ENCODE results near the gene RBM14.
"Not testable (repeated sequence)": the region's sequence is repeated elsewhere in the genome, so short reads cannot be mapped to it uniquely, and the experiment has no call there.

The RBM14 gene

DNA sequence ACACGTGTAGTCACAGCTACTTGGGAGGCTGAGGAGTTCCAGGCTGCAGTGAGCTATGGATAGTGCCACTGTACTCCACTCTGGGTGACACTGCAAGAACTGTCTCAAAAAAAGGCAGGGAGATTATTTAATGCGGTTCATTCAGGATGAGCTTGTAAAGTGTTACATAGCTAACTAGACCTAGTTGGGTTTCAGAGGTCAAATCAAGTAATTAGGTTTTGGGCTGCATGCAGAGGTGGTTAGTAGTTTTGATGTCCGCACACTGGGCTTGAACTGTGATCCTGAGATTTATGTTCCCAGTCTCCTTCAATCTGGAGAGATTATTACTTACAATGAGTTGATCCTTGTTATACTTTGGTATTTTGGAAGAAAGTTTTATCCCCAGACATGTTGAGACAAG lies 20.0 kb downstream of the RBM14 start:
- Histone ChIP-seq H3K4me3 (ENCODE audit: extremely low read depth, insufficient read depth, low read length, poor library complexity, severe bottlenecking) (no peak overlapping the region), H3K4me1 (ENCODE audit: control insufficient read depth, insufficient read depth, low read length, poor library complexity, severe bottlenecking) (peaks cover 25% of the 10 kb centered on the region), H3K9me3 (ENCODE audit: control insufficient read depth, low read length) (no peaks in the 10 kb centered on the region), H3K36me3 (ENCODE audit: control insufficient read depth, insufficient read depth, low read length) (peaks cover 68% of the 10 kb centered on the region), H3K27ac (ENCODE audit: low read depth, low read length, severe bottlenecking) (peak overlapping the region; percentile 0)
- 100% methylated on average over 3 of the region's 3 CpGs for WGBS, 2 experiments (ENCODE audit: insufficient coverage in 2 of 2)

DNA sequence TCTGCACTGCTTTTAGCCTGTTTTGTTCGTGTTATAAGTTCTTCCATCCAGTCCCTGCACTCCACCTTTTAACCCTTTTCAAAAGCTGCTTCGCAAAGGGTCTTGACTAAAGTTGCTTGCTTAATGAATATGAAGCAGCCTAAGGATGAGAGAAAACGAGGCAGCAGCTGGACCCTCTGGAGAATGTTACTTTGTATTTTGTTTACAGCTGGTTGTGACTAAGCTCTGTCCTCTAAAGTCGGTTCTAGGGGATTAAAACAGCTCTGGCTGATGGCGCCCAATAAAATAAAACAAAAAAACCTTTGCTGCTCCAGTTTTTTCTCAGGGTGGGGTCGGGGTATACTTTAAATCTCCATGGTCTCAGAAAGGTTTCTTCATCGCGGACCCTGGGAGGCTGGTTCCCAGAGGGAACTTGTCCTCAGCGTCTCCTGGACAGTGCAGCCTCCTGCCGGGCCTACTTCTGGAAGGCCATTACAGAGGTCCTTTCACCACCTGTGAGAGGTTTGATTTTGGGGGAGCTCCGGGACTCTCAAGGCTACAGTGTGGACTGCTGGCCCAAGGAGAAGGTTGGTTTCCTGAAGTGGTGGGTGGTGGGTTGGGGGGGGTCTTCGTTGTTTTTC lies 21.2 kb downstream of the RBM14 start:
- Histone ChIP-seq H3K4me3 (ENCODE audit: extremely low read depth, insufficient read depth, low read length, poor library complexity, severe bottlenecking) (peak overlapping the region; percentile 96), H3K36me3 (ENCODE audit: control insufficient read depth, insufficient read depth, low read length) (peaks cover 67% of the 10 kb centered on the region)
- WGBS, 2 experiments (ENCODE audit: insufficient coverage in 2 of 2): 52 to 61% methylated on average over 7 to 8 of the region's 12 CpGs

DNA sequence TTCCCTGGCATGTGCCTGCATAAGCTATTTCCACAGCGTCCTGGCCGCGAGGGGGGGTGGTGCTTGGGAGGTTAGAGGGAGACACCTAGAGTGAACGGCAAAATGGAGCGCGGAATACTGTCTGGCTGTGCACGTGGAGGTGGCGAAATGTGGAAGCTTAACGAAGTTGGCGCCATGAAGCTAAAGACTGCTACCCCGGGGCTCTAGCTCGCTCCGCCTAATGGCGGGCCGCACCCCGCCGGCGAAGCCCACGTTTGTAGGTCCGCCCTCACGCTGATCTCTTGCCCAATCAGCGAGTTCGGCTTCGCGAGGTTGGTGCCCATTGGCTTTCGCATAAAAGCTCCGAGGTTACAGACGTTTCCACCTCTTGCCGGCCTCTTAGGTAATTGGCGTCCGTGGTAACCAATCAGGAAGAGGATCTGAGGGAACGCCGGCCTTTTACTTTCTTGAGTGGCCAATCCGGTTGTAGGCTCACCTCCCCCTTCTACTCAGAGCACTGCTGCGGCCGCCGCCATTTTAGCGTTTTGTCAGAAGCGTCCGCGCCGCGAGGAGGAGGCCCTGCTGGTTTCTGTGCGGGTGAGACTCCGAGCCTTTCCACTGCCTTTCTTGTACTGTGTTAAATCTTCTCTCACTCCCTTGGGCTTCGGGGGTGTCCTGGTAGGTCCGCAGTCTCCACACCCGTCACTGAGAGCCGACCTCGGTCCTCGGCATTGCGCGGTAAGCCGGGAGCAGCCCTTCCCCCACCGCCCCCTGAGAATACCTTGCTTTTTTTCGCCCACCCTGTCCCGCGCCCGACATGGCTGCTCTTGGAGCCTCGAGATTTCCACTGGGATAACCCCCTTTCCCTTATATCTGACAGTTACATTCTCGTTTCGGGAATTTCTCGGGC lies 22.0 kb downstream of the RBM14 start, which contains the start of gene RBM4:
TSS of gene RBM4 (plus strand) at position 527 of the 889 bp plus-strand sequence. CDS start 1,009 bp downstream, outside the sequence.
- peak within 1 kb of the TSS; percentile 96 for H3K4me3 ChIP-seq (ENCODE audit: extremely low read depth, insufficient read depth, low read length, poor library complexity, severe bottlenecking)
- H3K27ac ChIP-seq (ENCODE audit: low read depth, low read length, severe bottlenecking): peak within 1 kb of the TSS; percentile 96
- WGBS, 2 experiments (ENCODE audit: insufficient coverage in 2 of 2): 0% methylated on average over 50 to 62 of the region's 63 CpGs
- H3K9me3 ChIP-seq (ENCODE audit: control insufficient read depth, low read length): no peaks in the 10 kb centered on the region
- H3K36me3 ChIP-seq (ENCODE audit: control insufficient read depth, insufficient read depth, low read length): peaks cover 67% of the 10 kb centered on the region
- peaks cover 28% of the 10 kb centered on the region for H3K4me1 ChIP-seq (ENCODE audit: control insufficient read depth, insufficient read depth, low read length, poor library complexity, severe bottlenecking)

More for the DNA sequence above, 21.2 kb downstream of the RBM14 start:
- Histone ChIP-seq H3K4me1 (ENCODE audit: control insufficient read depth, insufficient read depth, low read length, poor library complexity, severe bottlenecking) (peaks cover 28% of the 10 kb centered on the region), H3K27ac (ENCODE audit: low read depth, low read length, severe bottlenecking) (peak overlapping the region; percentile 85), H3K9me3 (ENCODE audit: control insufficient read depth, low read length) (no peaks in the 10 kb centered on the region)

DNA sequence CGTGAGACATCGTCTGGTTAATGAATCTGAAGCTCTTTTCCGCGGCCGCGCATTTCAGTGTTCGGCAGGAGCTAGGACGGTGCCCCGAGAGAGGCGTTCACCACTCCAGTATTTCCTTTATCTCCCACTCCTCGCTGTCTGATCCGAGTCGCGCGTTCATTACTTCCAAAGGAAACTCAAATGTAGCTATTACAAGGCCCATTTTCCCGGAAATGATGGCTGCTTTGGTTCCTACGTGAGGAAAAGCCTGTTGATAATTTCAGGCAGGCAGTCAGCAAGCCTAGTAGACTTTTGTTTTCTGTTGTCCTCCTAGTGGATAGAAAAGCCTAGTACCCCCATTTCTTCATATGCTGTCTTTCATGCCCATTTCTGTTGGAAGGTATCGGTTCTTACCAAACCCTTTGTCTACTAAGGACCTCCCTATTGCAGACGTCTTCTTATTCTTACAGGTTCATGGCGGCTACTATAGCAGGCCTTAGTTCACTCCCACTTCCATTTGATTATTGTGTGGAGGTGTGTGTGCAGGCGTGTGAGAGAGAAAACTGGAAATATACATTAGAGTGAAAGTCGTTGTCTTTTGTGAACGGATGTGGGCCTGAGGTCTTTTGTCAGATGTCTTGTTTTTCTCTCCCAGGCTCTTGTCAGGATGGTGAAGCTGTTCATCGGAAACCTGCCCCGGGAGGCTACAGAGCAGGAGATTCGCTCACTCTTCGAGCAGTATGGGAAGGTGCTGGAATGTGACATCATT lies 22.8 kb downstream of the RBM14 start:
- WGBS, 2 experiments (ENCODE audit: insufficient coverage in 2 of 2): 0 to 1% methylated on average over 19 to 20 of the region's 27 CpGs
- Histone ChIP-seq H3K9me3 (ENCODE audit: control insufficient read depth, low read length) (no peaks in the 10 kb centered on the region), H3K4me1 (ENCODE audit: control insufficient read depth, insufficient read depth, low read length, poor library complexity, severe bottlenecking) (peaks cover 28% of the 10 kb centered on the region), H3K36me3 (ENCODE audit: control insufficient read depth, insufficient read depth, low read length) (peaks cover 67% of the 10 kb centered on the region), H3K27ac (ENCODE audit: low read depth, low read length, severe bottlenecking) (peak overlapping the region; percentile 96), H3K4me3 (ENCODE audit: extremely low read depth, insufficient read depth, low read length, poor library complexity, severe bottlenecking) (peak overlapping the region; percentile 96)

DNA sequence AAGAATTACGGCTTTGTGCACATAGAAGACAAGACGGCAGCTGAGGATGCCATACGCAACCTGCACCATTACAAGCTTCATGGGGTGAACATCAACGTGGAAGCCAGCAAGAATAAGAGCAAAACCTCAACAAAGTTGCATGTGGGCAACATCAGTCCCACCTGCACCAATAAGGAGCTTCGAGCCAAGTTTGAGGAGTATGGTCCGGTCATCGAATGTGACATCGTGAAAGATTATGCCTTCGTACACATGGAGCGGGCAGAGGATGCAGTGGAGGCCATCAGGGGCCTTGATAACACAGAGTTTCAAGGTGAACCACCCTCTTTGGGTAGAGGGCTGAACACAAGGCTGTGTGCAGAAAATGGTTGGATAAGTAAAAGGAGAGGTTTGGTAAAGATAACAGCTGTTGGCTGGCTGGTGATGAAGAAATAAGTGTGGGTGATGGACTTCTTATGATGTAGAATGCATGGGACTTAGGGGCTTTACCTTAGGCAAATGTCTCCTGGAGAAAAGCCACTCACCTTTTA lies 23.4 kb downstream of the RBM14 start:
- not testable (repeated sequence) for H3K27ac ChIP-seq (ENCODE audit: low read depth, low read length, severe bottlenecking); H3K9me3 ChIP-seq (ENCODE audit: control insufficient read depth, low read length)
- WGBS, 2 experiments (ENCODE audit: insufficient coverage in 2 of 2): 85 to 88% methylated on average over 7 of the region's 10 CpGs
- Histone ChIP-seq H3K36me3 (ENCODE audit: control insufficient read depth, insufficient read depth, low read length) (peaks cover 68% of the 10 kb centered on the region), H3K4me3 (ENCODE audit: extremely low read depth, insufficient read depth, low read length, poor library complexity, severe bottlenecking) (peak overlapping the region; percentile 96), H3K4me1 (ENCODE audit: control insufficient read depth, insufficient read depth, low read length, poor library complexity, severe bottlenecking) (peaks cover 28% of the 10 kb centered on the region)

DNA sequence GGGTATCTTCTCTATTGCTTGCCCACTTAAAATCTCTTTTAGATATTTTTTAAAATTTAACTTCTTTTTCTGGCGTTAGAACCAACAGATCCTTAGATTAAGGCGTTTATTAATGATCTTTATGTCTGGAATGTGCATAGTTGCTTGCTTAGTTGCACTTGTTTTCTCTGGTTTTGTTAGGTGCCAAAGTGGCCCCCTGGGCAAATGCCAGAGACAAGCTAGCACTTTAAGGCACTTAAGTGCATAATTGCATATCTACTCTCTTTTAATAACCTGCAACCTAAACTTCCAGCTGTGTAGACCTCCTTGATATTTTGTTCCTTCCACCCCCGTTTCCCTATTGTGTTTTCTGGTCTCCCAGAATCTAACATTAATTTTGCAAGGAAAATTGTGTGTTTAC lies 25.4 kb downstream of the RBM14 start:
- Histone ChIP-seq H3K36me3 (ENCODE audit: control insufficient read depth, insufficient read depth, low read length) (peaks cover 74% of the 10 kb centered on the region), H3K9me3 (ENCODE audit: control insufficient read depth, low read length) (no peaks in the 10 kb centered on the region), H3K27ac (ENCODE audit: low read depth, low read length, severe bottlenecking) (no peak overlapping the region), H3K4me3 (ENCODE audit: extremely low read depth, insufficient read depth, low read length, poor library complexity, severe bottlenecking) (peak overlapping the region; percentile 96), H3K4me1 (ENCODE audit: control insufficient read depth, insufficient read depth, low read length, poor library complexity, severe bottlenecking) (peaks cover 28% of the 10 kb centered on the region)
- WGBS, 2 experiments (ENCODE audit: insufficient coverage in 2 of 2): 40 to 80% methylated on average over 1 of the region's 3 CpGs

DNA sequence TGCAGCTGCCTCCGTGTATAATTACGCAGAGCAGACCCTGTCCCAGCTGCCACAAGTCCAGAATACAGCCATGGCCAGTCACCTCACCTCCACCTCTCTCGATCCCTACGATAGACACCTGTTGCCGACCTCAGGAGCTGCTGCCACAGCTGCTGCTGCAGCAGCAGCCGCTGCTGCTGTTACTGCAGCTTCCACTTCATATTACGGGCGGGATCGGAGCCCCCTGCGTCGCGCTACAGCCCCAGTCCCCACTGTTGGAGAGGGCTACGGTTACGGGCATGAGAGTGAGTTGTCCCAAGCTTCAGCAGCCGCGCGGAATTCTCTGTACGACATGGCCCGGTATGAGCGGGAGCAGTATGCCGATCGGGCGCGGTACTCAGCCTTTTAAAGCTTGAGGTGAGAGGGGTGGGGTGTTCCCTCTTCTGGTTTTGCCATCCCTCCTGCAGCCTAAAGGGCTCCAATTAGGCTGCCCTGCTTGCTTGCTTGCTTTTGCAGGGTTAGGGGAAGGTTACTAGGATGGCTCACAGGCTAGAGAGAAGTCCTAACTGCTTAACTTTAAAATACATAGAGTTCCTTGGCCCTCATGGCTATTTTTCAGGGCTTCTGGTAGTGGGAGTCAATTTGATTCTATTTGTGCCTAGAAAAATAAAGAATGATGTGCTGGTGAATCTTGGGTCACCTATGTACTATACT lies 27.5 kb downstream of the RBM14 start:
- Histone ChIP-seq H3K36me3 (ENCODE audit: control insufficient read depth, insufficient read depth, low read length) (peaks cover 90% of the 10 kb centered on the region), H3K4me3 (ENCODE audit: extremely low read depth, insufficient read depth, low read length, poor library complexity, severe bottlenecking) (no peak overlapping the region), H3K9me3 (ENCODE audit: control insufficient read depth, low read length) (no peaks in the 10 kb centered on the region), H3K4me1 (ENCODE audit: control insufficient read depth, insufficient read depth, low read length, poor library complexity, severe bottlenecking) (peaks cover 19% of the 10 kb centered on the region), H3K27ac (ENCODE audit: low read depth, low read length, severe bottlenecking) (no peak overlapping the region)
- WGBS, 2 experiments (ENCODE audit: insufficient coverage in 2 of 2): 96 to 98% methylated on average over 23 to 24 of the region's 24 CpGs

DNA sequence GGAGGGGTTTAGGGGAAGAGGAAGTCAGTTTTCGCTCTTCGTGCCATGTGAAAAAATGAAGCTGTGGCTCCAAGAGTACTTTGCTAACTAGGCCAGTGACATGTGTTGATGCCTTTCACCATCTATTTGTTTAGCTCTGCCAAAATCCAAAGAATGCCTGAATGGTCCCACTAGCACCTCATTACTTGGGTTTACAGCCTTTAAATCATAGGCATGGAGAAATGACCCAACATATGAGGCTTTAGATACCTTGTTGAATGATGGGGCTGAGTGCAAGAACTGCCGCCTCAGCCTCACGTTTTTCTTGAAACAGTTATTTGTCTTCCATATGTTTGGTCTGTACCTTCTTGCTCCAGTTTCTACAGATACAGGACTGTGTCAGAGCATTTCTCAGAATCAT lies 30.4 kb downstream of the RBM14 start:
- Histone ChIP-seq H3K9me3 (ENCODE audit: control insufficient read depth, low read length) (no peaks in the 10 kb centered on the region), H3K4me3 (ENCODE audit: extremely low read depth, insufficient read depth, low read length, poor library complexity, severe bottlenecking) (no peak overlapping the region), H3K27ac (ENCODE audit: low read depth, low read length, severe bottlenecking) (no peak overlapping the region), H3K4me1 (ENCODE audit: control insufficient read depth, insufficient read depth, low read length, poor library complexity, severe bottlenecking) (no peaks in the 10 kb centered on the region), H3K36me3 (ENCODE audit: control insufficient read depth, insufficient read depth, low read length) (peaks cover 97% of the 10 kb centered on the region)
- 80 to 95% methylated on average over 1 to 4 of the region's 4 CpGs for WGBS, 2 experiments (ENCODE audit: insufficient coverage in 2 of 2)

DNA sequence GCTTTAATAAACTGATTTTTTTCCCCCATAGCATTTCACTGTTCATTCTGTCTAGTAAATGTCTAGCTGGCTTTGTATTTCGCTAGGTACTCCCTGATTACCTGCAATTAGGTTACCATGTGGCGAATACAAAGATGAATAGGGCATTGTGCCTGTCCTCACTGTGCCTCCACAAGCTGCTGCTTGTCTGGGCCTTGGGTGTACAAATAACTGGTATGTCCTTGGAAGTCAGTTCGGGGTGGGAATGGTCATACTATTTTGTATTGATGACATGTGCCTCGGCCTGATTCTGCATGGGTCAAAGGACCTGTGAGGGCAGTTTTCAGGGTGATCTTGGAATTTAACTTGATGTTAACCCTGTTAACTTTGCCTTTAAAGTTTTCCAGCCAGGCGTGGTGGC lies 33.5 kb downstream of the RBM14 start:
- Histone ChIP-seq H3K4me3 (ENCODE audit: extremely low read depth, insufficient read depth, low read length, poor library complexity, severe bottlenecking) (no peak overlapping the region), H3K27ac (ENCODE audit: low read depth, low read length, severe bottlenecking) (no peak overlapping the region), H3K36me3 (ENCODE audit: control insufficient read depth, insufficient read depth, low read length) (peaks cover 96% of the 10 kb centered on the region), H3K4me1 (ENCODE audit: control insufficient read depth, insufficient read depth, low read length, poor library complexity, severe bottlenecking) (no peaks in the 10 kb centered on the region), H3K9me3 (ENCODE audit: control insufficient read depth, low read length) (no peaks in the 10 kb centered on the region)
- WGBS, 2 experiments (ENCODE audit: insufficient coverage in 2 of 2): 95 to 98% methylated on average over 4 to 5 of the region's 5 CpGs

DNA sequence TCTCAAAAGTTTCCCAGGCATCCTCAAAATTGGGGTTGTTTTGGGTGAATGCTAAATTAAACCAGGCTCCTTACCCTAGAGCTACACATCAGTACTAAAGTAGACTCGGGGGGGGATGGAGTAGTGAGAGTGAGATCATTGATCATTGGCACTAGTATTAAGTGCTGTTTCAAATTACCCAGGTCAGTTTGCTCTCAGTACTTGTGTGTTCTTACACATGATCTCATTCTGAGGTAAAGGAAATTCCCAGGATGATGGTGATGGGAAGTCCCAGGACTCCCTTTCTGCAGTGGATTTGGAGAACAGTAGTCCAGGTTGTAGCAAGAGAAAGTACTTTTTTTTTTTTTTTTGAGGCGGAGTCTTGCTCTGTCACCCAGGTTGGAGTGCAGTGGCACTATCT lies 34.6 kb downstream of the RBM14 start:
- no CpG with 5 or more reads among the region's 2 CpGs for WGBS, 2 experiments (ENCODE audit: insufficient coverage in 2 of 2)
- Histone ChIP-seq H3K36me3 (ENCODE audit: control insufficient read depth, insufficient read depth, low read length) (peaks cover 95% of the 10 kb centered on the region), H3K27ac (ENCODE audit: low read depth, low read length, severe bottlenecking) (no peak overlapping the region), H3K4me1 (ENCODE audit: control insufficient read depth, insufficient read depth, low read length, poor library complexity, severe bottlenecking) (no peaks in the 10 kb centered on the region), H3K4me3 (ENCODE audit: extremely low read depth, insufficient read depth, low read length, poor library complexity, severe bottlenecking) (no peak overlapping the region), H3K9me3 (ENCODE audit: control insufficient read depth, low read length) (no peaks in the 10 kb centered on the region)

Measured in mesodermal cell (in vitro differentiated cells).